NCI-H1048 (cell line): ENCODE measurements around the gene RUNX2.

ENCODE experiments used
- DNase-seq: peaks from one replicate; lab custom pipeline; 2025; lab: John Stamatoyannopoulos, UW

Gene RUNX2

DNA sequence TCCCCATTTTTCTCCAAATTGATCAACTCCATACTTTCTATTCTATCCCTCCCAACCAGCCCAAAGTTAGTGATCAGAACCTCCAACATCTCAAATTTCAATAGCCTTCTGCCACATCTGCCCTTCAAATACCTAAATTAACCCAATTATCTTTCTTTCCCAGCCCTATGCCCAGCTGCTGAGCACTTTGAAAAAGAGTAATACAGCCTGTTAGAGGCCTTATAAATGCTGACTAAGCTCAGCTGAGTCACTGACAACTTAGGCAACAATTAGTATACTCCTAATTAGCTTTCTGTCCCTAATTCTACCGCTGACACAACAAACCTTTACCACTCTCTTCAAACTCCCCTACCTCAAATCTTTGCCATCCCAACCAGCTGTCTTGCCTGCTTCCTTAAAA, 23.5 kb downstream of the RUNX2 start:
- DNase-seq = no peak

DNA sequence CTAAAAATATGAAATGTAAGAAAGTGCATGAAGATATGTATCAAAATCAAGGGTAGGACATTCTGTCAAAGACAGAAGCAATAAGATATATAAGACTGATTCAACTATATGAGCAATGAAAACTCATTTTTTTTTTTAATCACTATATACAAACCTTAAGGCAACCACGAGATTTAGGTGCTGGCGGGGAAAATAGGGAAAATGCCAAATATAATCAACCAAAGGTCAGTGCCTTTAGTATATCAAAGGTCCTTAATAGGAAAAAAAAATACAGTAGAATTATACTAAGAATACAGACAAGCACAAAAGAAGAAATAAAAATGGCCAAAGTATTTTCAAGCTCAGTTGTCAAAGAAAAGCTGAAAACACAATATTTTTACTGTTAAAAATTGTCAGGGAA, 25.5 kb downstream of the RUNX2 start:
- DNase-seq = no peak

DNA sequence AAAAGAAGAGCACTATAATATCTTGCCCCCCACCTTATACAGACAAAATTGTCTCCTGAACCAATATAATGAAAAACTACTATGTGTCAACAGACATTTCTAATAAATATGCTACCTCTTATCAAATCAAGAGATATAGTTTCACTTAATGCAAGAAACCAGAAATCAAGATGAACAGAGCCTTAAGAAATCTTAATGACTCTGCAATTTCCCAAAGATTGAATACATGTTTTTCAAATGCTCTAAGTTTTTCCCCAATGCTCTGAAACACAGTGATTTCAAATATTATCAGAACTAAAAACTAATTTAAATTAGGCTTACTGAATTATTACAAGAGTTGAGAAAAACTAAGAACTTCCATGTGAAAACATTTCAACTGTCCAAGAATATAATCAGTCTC, 36.3 kb downstream of the RUNX2 start:
- no peak for DNase-seq

- DNase-seq = no peak
Measured at GRCh38 chr6:45365036-45365435, 36.9 kb downstream of the RUNX2 start.

DNA sequence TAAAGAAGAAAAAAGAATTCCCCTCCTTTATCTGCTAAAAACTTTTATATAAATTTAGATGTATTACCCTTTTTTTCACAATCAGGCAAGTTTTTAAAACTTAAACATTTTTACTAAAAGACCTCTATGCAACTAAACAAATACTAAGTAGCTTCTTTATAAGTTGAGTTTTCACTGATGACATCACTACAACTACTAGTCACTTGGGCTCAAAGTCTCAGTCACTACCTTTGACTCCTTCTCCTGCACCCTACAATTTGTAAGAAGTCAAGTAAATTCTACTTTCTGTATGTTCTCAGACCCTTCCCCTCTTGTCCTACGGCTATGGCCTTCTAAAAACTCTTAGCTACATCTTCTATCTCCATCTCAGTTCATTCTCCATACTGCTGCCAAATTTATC, 38.4 kb downstream of the RUNX2 start:
- no peak for DNase-seq

DNA sequence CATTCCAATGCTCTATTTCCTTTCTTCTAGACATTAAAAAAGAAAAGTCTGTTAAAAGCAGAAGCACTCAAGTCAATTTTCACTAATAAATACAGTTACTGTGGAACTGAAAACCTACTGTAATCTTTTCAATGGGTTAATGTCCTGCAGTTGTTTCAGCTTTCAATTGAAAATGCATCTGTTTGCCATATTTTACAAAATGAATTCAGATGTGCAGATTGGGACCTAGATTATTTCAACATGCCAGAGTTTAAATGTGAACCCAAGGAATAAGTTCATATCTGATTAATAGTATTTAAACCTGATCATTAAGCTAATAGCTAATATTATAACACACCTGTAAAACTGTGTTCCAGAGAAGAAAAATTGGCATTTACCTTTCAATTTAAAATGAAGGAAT, 39.9 kb downstream of the RUNX2 start:
- no peak for DNase-seq

- no peak for DNase-seq
Measured at GRCh38 chr6:45369870-45370269, 41.7 kb downstream of the RUNX2 start.

GRCh38 chr6:45371924-45372573, 43.9 kb downstream of the RUNX2 start:
- no peak for DNase-seq

GRCh38 chr6:45375449-45375848, 47.3 kb downstream of the RUNX2 start:
- DNase-seq = no peak

DNA sequence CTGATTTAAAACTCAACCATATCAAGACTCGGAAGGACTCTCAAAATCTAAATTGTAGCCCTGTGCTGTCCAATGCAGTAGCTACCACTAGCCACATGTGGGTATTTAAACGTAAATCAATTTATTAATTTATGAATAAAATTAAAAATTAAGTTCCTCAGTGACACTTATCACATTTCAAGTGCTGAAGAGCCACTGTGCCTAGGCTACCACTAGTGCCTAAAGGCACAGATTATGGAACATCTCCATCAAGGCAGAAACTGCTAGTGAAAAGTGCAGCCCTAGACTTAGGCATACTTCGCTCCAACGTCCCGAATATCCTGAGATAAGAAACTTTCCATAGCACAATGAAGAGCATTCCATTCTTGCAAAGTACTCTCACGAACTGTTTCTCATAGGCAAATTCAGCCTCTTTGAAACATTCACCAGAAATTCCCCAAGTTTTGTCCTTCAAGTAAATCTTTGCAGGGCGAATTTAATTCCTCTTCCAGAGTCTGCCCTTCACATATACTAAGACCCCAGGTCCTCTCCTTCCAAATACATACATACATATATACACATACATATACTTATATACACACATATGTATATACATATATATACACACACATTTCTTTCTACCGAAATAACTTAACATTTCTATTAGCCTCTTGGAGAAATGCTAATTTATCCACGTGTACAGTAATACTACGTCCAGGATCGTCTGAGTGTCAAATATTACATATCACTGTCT, 48.3 kb downstream of the RUNX2 start:
- DNase-seq = no peak

GRCh38 chr6:45377043-45377553, 49.0 kb downstream of the RUNX2 start:
- no peak for DNase-seq

DNA sequence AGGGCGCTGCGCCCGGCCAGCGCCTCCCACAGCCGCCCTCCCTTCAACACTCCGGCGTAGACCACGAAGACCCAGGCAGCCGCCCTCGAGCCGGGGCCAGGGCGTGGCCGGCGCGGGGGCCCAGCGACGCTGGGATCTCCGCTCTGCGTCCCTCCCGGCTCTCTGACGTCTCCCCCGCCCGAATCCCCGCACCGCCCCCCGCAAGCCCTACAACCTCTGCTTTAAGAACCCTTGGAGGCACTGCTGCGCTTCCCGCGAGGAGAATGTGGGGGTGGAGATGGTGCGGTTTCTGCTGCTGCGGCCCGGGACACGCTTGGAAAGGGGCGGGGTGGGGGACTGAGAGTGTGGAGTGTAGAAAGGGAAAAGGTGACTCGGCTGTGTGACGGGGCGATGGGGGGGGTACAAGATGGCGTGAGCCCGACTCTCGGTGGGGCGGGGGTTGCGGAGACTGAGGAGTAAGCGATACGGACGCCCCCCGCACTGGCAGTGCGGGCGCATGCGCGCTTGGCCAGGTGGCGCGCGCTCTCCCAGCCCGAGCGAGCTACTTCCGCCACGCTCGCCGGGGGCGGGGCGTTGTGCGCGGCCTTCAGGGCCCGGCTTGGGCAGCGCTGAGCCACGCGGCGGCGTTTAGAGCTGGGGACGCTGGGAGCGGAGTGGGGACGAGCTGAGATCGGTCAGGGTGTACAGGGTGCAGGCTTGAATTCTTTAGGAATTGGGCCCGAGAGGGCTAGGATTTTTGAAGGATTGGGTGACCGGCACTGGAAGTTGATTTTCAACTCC, 49.6 kb downstream of the RUNX2 start, which contains the start of gene SUPT3H:
TSS of gene SUPT3H (minus strand) at position 381 of the 780 bp plus-strand sequence.
- peak; percentile 80 for DNase-seq

GRCh38 chr6:45378334-45378926, 50.3 kb downstream of the RUNX2 start:
- no peak for DNase-seq

- no peak for DNase-seq
Measured at GRCh38 chr6:45382391-45382790, 54.3 kb downstream of the RUNX2 start.

DNA sequence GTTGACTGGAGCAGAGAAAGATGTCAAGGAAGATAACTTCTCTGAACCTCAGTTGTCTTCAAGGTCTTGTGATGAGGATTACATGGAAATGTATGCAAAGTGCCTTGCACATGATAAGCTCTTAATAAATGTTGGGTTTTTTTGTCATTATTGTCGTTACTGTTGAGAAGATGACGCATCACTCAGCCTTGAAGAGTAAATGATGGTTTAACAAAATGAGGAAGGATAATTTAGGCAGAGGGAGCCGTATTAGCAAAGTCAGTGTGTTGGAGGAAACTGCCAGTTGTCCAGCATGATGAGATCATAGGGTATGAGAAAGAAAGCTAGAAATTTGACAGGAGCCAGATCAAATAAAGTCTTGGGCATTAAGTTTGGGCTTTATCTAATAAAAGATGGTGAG, 58.4 kb downstream of the RUNX2 start:
- no peak for DNase-seq

GRCh38 chr6:45387236-45387635, 59.1 kb downstream of the RUNX2 start:
- no peak for DNase-seq

- DNase-seq = no peak
Measured at GRCh38 chr6:45388328-45388727, 60.2 kb downstream of the RUNX2 start.

GRCh38 chr6:45394586-45395095, 66.5 kb downstream of the RUNX2 start:
- no peak for DNase-seq

- DNase-seq = no peak
Measured at GRCh38 chr6:45398075-45398813, 70.1 kb downstream of the RUNX2 start.

GRCh38 chr6:45400021-45400420, 71.9 kb downstream of the RUNX2 start:
- DNase-seq = no peak

DNA sequence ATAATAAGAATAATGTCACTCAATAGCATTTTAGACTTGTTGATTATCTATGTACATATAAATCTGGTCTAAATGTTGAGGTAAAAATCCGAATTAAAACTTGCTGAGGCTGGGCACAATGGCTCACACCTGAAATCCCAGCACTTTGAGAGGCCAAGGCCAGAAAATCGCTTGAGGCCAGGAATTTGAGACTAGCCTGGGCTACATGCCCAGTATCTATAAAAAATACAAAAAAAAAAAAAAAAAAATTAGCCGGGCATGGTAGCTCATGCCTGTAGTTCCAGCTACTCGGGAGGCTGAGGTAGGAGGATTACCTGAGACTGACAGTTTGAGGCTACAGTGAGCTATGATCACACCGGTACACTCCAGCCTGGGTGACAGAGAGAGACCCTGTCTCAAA, 83.8 kb downstream of the RUNX2 start:
- no peak for DNase-seq
